Ascending aorta (tissue), 2 donors: ENCODE measurements around the gene KRTAP10-8. TPM values are rescaled to one million over a fixed set of nuclear protein-coding genes. Genes with fewer than 3 reads are reported as not detected.

Experiments used
- DNase-seq, 2 donors: peaks; one replicate each; pipeline ENCODE4 v3.0.0-alpha.2; 2019; ENCODE audit warnings: low spot score in 2 of 2
- H3K27ac ChIP-seq, 2 donors: fragments of 200-600 bp; sonication (generic); one replicate each; pipeline ENCODE4 v1.5.1; 2016 to 2017; ENCODE audit warnings: mild to moderate bottlenecking in 1 of 2
- H3K27me3 ChIP-seq: fragments of 200-600 bp; sonication (generic); one replicate; pipeline ENCODE4 v1.5.1; 2017
- H3K36me3 ChIP-seq, 2 donors: fragments of 200-600 bp; sonication (generic); one replicate each; pipeline ENCODE4 v1.5.1; 2016
- H3K4me1 ChIP-seq, 2 donors: fragments of 200-600 bp; sonication (generic); one replicate each; pipeline ENCODE4 v1.5.1; 2016 to 2017; ENCODE audit warnings: mild to moderate bottlenecking in 1 of 2
- H3K4me3 ChIP-seq, 2 donors: fragments of 200-600 bp; sonication (generic); one replicate each; pipeline ENCODE4 v1.5.1; 2016 to 2017; ENCODE audit warnings: mild to moderate bottlenecking in 1 of 2
- H3K9me3 ChIP-seq, 2 donors: fragments of 200-600 bp; sonication (generic); one replicate each; pipeline ENCODE4 v1.5.1; 2016
- CTCF ChIP-seq, 3 experiments: fragments of 200-600 bp in 2 of 3; fragments of 450-650 bp in 1 of 3; sonication (generic) in 2 of 3; IDR thresholded peaks; one replicate each; pipeline ENCODE4 v1.5.1; 2016 to 2019; ENCODE audit warnings: antibody characterized with exemption in 3 of 3, mild to moderate bottlenecking in 1 of 3, moderate library complexity in 1 of 3
- intact Hi-C: fragments of 100-400 bp; cut with DNase I; formaldehyde crosslinking; loops from one replicate; pipeline ENCODE4 v1.15.1; 2023
- total RNA-seq: library from RNA; depleted of rRNA; stranded (reverse); fragments of >200 nt; gene quantifications from one replicate; pipeline ENCODE4 v1.1.0, GENCODE V29; 2016

The KRTAP10-8 gene
- total RNA-seq, 1 donor from 2014 or later = not detected

- H3K27me3 ChIP-seq = no peaks in the 10 kb centered on the region
- H3K4me1 ChIP-seq = no peaks in the 10 kb centered on the region
- no peak overlapping the region for H3K4me3 ChIP-seq
- no peak overlapping the region for H3K27ac ChIP-seq
- no peaks in the 10 kb centered on the region for H3K9me3 ChIP-seq
- no peak for TF ChIP-seq CTCF (IDR thresholded peaks at IDR 0.05)
- DNase-seq = no peak
- intact Hi-C loops = no loop called here
- H3K36me3 ChIP-seq = no peaks in the 10 kb centered on the region
Observed at GRCh38 chr21:44568261-44568660, 43.6 kb upstream of the KRTAP10-8 start.

- no peak for DNase-seq
- Histone ChIP-seq H3K36me3 (no peaks in the 10 kb centered on the region), H3K4me1 (no peaks in the 10 kb centered on the region), H3K27ac (no peak overlapping the region), H3K9me3 (no peaks in the 10 kb centered on the region), H3K27me3 (no peaks in the 10 kb centered on the region), H3K4me3 (no peak overlapping the region)
- intact Hi-C loops = no loop called here
- no peak for TF ChIP-seq CTCF (IDR thresholded peaks at IDR 0.05)
Observed at GRCh38 chr21:44568667-44569556, 43.0 kb upstream of the KRTAP10-8 start.

- H3K27me3 ChIP-seq = no peaks in the 10 kb centered on the region
- no peak for DNase-seq
- H3K4me3 ChIP-seq = no peak overlapping the region
- no peak for TF ChIP-seq CTCF (IDR thresholded peaks at IDR 0.05)
- no peak overlapping the region for H3K27ac ChIP-seq
- intact Hi-C loops = no loop called here
- H3K36me3 ChIP-seq = no peaks in the 10 kb centered on the region
- H3K9me3 ChIP-seq = no peaks in the 10 kb centered on the region
- no peaks in the 10 kb centered on the region for H3K4me1 ChIP-seq
Observed at GRCh38 chr21:44569861-44570517, 41.9 kb upstream of the KRTAP10-8 start.

GRCh38 chr21:44571296-44571695, 40.6 kb upstream of the KRTAP10-8 start:
- Histone ChIP-seq H3K4me1 (no peaks in the 10 kb centered on the region), H3K36me3 (no peaks in the 10 kb centered on the region), H3K27ac (no peak overlapping the region), H3K27me3 (no peaks in the 10 kb centered on the region), H3K9me3 (no peaks in the 10 kb centered on the region), H3K4me3 (no peak overlapping the region)
- intact Hi-C loops = no loop called here
- DNase-seq = no peak
- no peak for TF ChIP-seq CTCF (IDR thresholded peaks at IDR 0.05)

- no peak for TF ChIP-seq CTCF (IDR thresholded peaks at IDR 0.05)
- intact Hi-C loops = no loop called here
- no peak overlapping the region for H3K27ac ChIP-seq
- peaks cover under 1 to 6% of the 10 kb centered on the region in 2 donors for H3K9me3 ChIP-seq
- H3K27me3 ChIP-seq = no peaks in the 10 kb centered on the region
- H3K36me3 ChIP-seq = no peaks in the 10 kb centered on the region
- no peak for DNase-seq
- H3K4me1 ChIP-seq = no peaks in the 10 kb centered on the region
- no peak overlapping the region for H3K4me3 ChIP-seq
Observed at GRCh38 chr21:44571844-44572782, 39.8 kb upstream of the KRTAP10-8 start.
